Ectodermal cell (in vitro differentiated cells): Measurements from ENCODE around the gene ST3GAL4.

Experiments
- H3K27ac ChIP-seq: 2 replicates; pipeline ENCODE4 v1.7.0; 2013; ENCODE audit warnings: mild to moderate bottlenecking, low read depth, low read length; ENCODE audit not compliant: insufficient read depth, poor library complexity, severe bottlenecking
- H3K27me3 ChIP-seq: 2 replicates; pipeline ENCODE4 v1.7.0; 2013; ENCODE audit warnings: mild to moderate bottlenecking, low read length; ENCODE audit not compliant: insufficient read depth, control insufficient read depth, poor library complexity, severe bottlenecking
- H3K36me3 ChIP-seq: one replicate; pipeline ENCODE4 v1.7.0; 2013; ENCODE audit warnings: low read length; ENCODE audit not compliant: control insufficient read depth, insufficient read depth
- H3K4me1 ChIP-seq: one replicate; pipeline ENCODE4 v1.7.0; 2013; ENCODE audit warnings: low read length; ENCODE audit not compliant: control insufficient read depth, insufficient read depth
- H3K4me3 ChIP-seq: 2 replicates; pipeline ENCODE4 v1.7.0; 2013; ENCODE audit warnings: low read depth, low read length, control low read depth; ENCODE audit not compliant: insufficient read depth
- H3K9me3 ChIP-seq: 2 replicates; pipeline ENCODE4 v1.7.0; 2013; ENCODE audit warnings: mild to moderate bottlenecking, low read length, moderate library complexity; ENCODE audit not compliant: control insufficient read depth
- WGBS, 2 experiments: methylation state at CpG; one replicate each; pipeline ENCODE4 v1.1.7; 2013; ENCODE audit warnings: missing lambda C conversion rate in 2 of 2; 5-methylcytosine and 5-hydroxymethylcytosine counted together

ST3GAL4 gene

DNA sequence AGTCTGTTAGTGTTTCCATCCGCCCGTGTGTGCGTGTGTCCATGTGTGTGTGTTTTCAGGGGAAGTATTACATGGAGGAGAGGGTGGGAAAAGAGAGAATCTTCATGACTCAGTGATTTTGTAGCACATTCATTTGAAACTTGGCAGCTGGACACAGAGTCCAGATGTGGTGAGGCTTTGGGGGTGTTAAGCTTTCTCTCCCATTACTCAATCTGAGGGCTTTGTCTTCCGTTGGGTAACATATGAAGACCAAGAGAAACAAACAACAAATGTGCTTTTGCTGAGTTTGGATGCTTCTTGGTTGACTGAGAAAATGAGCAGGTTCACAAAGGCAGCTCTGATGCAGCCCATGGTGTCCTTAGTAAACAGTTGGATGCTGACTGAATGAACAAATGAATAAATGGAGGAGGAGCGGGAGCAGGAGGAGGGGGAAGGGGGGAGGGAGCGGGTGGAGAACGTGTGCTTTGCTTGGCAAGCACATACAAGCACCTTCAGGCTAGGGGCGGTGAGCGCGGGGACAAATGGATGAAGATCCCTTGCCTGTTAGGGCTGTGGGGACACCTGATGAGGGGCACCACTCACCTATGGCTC, 104.3 kb downstream of the ST3GAL4 start:
- Histone ChIP-seq H3K27me3 (no peaks in the 10 kb centered on the region), H3K9me3 (no peaks in the 10 kb centered on the region), H3K27ac (no peak overlapping the region), H3K36me3 (no peaks in the 10 kb centered on the region), H3K4me3 (no peak overlapping the region), H3K4me1 (no peaks in the 10 kb centered on the region)
- 78 to 80% methylated on average over 10 of the region's 10 CpGs for WGBS, 2 experiments

GRCh38 chr11:126460417-126461095, 105.1 kb downstream of the ST3GAL4 start:
- Histone ChIP-seq H3K36me3 (no peaks in the 10 kb centered on the region), H3K27me3 (no peaks in the 10 kb centered on the region), H3K9me3 (no peaks in the 10 kb centered on the region), H3K27ac (no peak overlapping the region), H3K4me1 (no peaks in the 10 kb centered on the region), H3K4me3 (no peak overlapping the region)
- 91 to 94% methylated on average over 15 of the region's 15 CpGs for WGBS, 2 experiments

GRCh38 chr11:126461096-126461440, 105.6 kb downstream of the ST3GAL4 start:
- no peak overlapping the region for H3K27ac ChIP-seq
- H3K27me3 ChIP-seq, result no peaks in the 10 kb centered on the region
- 84 to 87% methylated on average over 8 of the region's 8 CpGs for WGBS, 2 experiments
- no peaks in the 10 kb centered on the region for H3K9me3 ChIP-seq
- H3K36me3 ChIP-seq, result no peaks in the 10 kb centered on the region
- no peak overlapping the region for H3K4me3 ChIP-seq
- no peaks in the 10 kb centered on the region for H3K4me1 ChIP-seq

DNA sequence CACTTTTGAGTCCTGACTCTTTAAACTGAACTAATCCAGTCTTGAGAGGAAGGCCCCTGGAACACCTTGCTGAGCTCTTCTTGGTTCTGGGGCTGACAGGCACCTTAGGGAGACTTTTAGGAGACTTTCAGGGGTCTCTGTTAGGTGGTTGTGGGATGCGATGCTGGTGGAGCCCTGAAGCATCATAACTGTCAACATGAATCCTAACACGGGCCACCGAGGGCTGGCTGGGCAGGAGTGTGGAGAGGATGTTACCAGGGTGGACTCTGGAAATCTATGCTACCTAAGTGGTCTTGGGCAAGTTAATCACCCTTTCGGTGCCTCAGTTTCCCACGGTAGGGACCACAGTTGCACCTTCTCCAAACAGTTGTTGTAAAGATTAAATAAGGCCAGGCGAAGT, 106.5 kb downstream of the ST3GAL4 start:
- no peak overlapping the region for H3K27ac ChIP-seq
- H3K36me3 ChIP-seq, result no peaks in the 10 kb centered on the region
- 90% methylated on average over 6 of the region's 6 CpGs for WGBS, 2 experiments
- H3K27me3 ChIP-seq, result no peaks in the 10 kb centered on the region
- no peaks in the 10 kb centered on the region for H3K9me3 ChIP-seq
- no peaks in the 10 kb centered on the region for H3K4me1 ChIP-seq
- no peak overlapping the region for H3K4me3 ChIP-seq

DNA sequence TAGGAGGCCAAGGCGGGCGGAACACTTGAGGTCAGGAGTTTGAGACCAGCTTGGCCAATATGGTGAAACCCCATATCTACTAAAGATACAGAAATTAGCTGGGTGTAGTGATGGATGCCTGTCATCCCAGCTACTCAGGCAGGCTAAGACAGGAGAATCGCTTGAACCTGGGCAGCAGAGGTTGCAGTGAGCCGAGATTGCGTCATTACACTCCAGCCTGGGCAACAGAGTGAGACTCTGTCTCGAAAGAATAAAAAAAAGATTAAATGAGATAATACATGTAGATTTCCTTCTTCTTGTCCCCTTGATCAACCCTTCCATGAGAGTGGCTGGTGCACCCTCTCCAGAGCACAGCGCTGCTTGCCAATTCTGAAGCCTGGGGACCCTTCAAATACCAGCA, 106.9 kb downstream of the ST3GAL4 start:
- WGBS, 2 experiments, result 94 to 95% methylated on average over 7 of the region's 7 CpGs
- H3K27ac ChIP-seq, result no peak overlapping the region
- no peak overlapping the region for H3K4me3 ChIP-seq
- no peaks in the 10 kb centered on the region for H3K9me3 ChIP-seq
- no peaks in the 10 kb centered on the region for H3K4me1 ChIP-seq
- H3K27me3 ChIP-seq, result no peaks in the 10 kb centered on the region
- no peaks in the 10 kb centered on the region for H3K36me3 ChIP-seq
